Measurements from ENCODE around the gene TOR4A.
"Not testable (repeated sequence)": the region's sequence is repeated elsewhere in the genome, so short reads cannot be mapped to it uniquely, and the experiment has no call there.

GRCh38 chr9:137329590-137329989, 52.1 kb downstream of the TOR4A start:
- TF ChIP-seq CTCF, POLR2AphosphoS5, POLR2A, EP300 (IDR thresholded peaks at IDR 0.05): not testable (repeated sequence)

All from gastroesophageal sphincter (tissue), 3 donors.